GM12875 (cell line): ENCODE measurements around the gene CXCL17.

Experiments
- H3K4me3 ChIP-seq: one replicate; pipeline ENCODE4 v1.5.1; 2011; ENCODE audit warnings: low read depth, low read length, control low read depth
- TF ChIP-seq, protein P1 (sequence below): IDR thresholded peaks from 2 replicates; pipeline ENCODE4 v1.5.1; 2011; ENCODE audit warnings: low read depth, mild to moderate bottlenecking, control low read depth, inconsistent platforms, low read length, moderate library complexity, borderline replicate concordance; ENCODE audit not compliant: insufficient read depth

Gene CXCL17

DNA sequence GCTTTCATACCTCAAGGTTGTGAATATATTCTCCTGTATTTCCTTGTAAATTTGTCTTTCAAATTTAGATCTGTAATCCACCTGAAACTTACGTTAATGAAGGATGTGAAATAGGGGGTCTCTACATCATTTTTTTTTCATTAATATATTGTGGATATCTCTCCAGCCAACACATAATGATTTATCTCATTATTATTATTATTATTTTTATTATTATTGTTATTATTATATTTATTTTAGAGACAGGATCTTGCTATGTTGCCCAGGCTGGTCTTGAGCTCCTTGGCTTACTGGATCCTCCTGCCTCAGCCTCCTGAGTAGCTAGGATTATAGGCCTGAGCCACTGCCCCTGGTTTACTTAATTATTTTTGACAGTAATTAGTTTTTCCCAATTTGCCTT, 11.3 kb downstream of the CXCL17 start:
- TF ChIP-seq, protein P1, sequence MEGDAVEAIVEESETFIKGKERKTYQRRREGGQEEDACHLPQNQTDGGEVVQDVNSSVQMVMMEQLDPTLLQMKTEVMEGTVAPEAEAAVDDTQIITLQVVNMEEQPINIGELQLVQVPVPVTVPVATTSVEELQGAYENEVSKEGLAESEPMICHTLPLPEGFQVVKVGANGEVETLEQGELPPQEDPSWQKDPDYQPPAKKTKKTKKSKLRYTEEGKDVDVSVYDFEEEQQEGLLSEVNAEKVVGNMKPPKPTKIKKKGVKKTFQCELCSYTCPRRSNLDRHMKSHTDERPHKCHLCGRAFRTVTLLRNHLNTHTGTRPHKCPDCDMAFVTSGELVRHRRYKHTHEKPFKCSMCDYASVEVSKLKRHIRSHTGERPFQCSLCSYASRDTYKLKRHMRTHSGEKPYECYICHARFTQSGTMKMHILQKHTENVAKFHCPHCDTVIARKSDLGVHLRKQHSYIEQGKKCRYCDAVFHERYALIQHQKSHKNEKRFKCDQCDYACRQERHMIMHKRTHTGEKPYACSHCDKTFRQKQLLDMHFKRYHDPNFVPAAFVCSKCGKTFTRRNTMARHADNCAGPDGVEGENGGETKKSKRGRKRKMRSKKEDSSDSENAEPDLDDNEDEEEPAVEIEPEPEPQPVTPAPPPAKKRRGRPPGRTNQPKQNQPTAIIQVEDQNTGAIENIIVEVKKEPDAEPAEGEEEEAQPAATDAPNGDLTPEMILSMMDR = no peak
- H3K4me3 ChIP-seq = no peak overlapping the region

DNA sequence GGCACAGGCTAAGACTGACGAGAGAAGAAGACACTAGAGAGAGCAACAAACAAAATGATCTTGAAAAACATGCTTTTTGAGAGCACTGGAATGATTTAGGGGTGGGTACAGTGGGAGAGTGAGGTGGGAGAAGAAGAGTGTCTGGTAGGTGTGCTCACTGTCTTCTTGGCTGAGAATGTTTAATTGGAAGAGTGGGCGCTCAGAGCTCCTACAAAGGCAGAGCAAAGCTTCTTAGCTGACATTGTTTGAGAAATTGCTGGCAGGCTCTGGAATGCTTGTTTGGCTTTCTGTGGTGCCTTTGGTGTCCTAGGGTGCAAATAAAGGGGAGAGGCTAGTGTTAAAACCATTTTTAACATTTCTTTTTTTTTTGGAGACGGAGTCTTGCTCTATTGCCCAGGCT, 14.1 kb downstream of the CXCL17 start:
- H3K4me3 ChIP-seq = no peak overlapping the region
- TF ChIP-seq, protein P1 = no peak

DNA sequence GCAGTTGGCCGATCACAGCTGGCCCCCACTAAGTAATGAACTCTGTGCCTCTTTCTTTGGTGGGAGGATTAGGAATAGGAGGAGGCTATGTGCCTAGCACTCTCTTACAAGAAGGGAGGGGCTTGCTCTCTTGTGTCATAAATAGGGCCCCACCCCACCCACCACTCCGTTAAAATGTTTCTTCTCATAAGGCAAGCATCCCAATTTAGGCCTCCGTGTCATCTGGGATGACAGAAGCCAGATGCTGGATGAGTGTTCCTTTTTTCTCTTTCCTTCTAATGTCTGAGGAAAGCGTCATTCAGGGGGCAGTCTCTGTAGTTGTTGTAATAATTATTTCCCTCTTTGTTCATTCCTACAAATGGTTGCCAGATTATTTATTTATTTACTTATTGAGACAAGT, 15.4 kb downstream of the CXCL17 start, which contains the start of gene LIPE:
TSS of gene LIPE (minus strand) at position 76 of the 400 bp plus-strand sequence. CDS start 239 bp downstream, outside the sequence.
- TF ChIP-seq, protein P1 = no peak
- no peak within 1 kb of the TSS for H3K4me3 ChIP-seq

DNA sequence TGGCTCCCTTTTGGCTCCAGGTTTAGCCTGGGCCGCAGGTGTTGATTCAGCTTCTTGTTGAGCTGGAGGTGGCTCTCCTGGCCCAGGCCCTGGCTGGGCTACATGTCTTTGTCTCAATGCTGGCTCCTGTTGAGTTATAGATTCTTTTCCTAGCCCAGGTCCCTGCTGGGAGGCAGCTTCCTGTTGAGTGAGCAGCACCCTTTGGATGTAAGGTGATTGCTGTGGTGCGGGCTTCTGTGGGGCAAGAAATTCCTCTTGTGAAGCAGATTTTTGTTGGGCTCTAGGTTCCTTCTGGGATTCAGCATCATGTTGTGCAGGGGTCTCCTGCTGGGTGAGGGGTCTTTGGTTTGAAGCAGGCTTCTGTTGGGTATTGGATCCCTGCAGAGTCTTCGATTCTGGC, 16.1 kb downstream of the CXCL17 start:
- TF ChIP-seq, protein P1 = no peak
- H3K4me3 ChIP-seq = no peak overlapping the region

DNA sequence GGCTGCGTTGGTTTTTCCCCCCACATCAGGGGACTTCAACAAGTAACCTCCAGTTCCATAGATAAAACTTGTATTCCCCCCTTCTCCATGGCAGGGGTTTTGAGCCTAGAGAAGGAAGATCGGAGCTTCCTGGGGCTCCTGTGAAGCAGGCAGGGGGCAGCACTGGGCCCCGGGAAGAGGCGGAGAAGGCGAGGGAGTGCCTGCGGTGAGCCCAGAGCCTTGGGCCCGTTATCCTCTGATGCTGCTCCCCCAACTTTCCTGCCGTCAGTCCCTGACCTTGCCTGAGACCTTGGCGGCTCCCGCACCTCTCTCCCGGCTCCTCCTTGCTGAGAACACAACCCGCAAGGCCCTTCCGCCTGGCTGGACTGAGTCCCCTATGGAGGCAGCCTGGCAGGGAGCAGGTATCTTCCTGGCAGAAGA, 18.0 kb downstream of the CXCL17 start:
- TF ChIP-seq, protein P1 = no peak
- H3K4me3 ChIP-seq = no peak overlapping the region

DNA sequence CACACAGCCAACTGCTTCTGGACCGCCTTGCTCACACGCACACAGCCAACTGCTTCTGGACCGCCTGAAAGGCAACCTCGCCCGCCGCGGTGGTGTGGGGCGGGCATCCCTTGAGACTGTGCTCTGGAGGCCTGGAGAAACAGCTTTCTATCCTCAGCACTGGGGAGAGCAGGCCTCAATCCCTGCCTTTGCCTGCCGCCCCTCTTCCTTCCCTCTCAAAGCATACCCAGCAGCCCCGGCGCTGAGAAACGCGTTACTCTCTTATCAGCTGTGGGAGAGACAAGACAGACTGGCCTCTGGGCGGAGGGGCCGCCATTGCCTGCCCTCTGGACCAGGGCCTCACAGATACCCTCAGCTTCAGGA, 18.4 kb downstream of the CXCL17 start:
- H3K4me3 ChIP-seq = no peak overlapping the region

More for the DNA sequence above, 18.4 kb downstream of the CXCL17 start:
- TF ChIP-seq, protein P1 = no peak
